Transverse colon (tissue), 4 donors: ENCODE data around the gene BMP2K. TPM values are rescaled to one million over a fixed set of nuclear protein-coding genes. Genes with fewer than 3 reads are reported as not detected.

Experiments
- DNase-seq: peaks from one replicate; pipeline ENCODE4 v3.0.0-alpha.2; 2019
- H3K27ac ChIP-seq, 4 donors: fragments of 200-600 bp; sonication (generic); 2 replicates each; pipeline ENCODE4 v1.5.1; 2016 to 2018; ENCODE audit warnings: inconsistent platforms in 4 of 4
- H3K27me3 ChIP-seq: fragments of 200-600 bp; sonication (generic); 2 replicates; pipeline ENCODE4 v1.5.1; 2017; ENCODE audit warnings: inconsistent platforms
- H3K36me3 ChIP-seq, 4 donors: fragments of 200-600 bp; sonication (generic); 2 replicates each; pipeline ENCODE4 v1.5.1; 2017 to 2019; ENCODE audit warnings: inconsistent platforms in 4 of 4
- H3K4me1 ChIP-seq, 4 donors: fragments of 200-600 bp; sonication (generic); 2 replicates each; pipeline ENCODE4 v1.5.1; 2017 to 2020; ENCODE audit warnings: inconsistent platforms in 4 of 4
- H3K4me3 ChIP-seq, 4 donors: fragments of 200-600 bp; sonication (generic); 1 replicate in 1 of 4; 2 replicates in 3 of 4; pipeline versions ENCODE4 v1.5.1 to v1.6.1; 2017 to 2019; ENCODE audit warnings: inconsistent platforms in 4 of 4
- H3K9me3 ChIP-seq, 2 donors: fragments of 200-600 bp; sonication (generic); 2 replicates each; pipeline ENCODE4 v1.5.1; 2017 to 2019; ENCODE audit warnings: inconsistent platforms in 2 of 2
- EP300 ChIP-seq: sonication (generic); formaldehyde crosslinking; IDR thresholded peaks from one replicate; pipeline ENCODE4 v1.6.1; 2017; ENCODE audit warnings: antibody characterized with exemption, low read depth
- POLR2A ChIP-seq: fragments of 450-650 bp; IDR thresholded peaks from one replicate; pipeline ENCODE4 v1.6.1; 2016; ENCODE audit warnings: antibody characterized with exemption, mild to moderate bottlenecking, moderate library complexity
- POLR2AphosphoS5 ChIP-seq, 3 donors: sonication (generic); formaldehyde crosslinking; IDR thresholded peaks; one replicate each; pipeline ENCODE4 v1.6.1; 2016; ENCODE audit warnings: antibody characterized with exemption in 3 of 3
- WGBS, 2 donors: methylation state at CpG; one replicate each; pipeline ENCODE4 v1.1.5; 2018; ENCODE audit warnings: low coverage in 1 of 2; 5-methylcytosine and 5-hydroxymethylcytosine counted together
- in situ Hi-C, 4 donors: fragments of 200-750 bp; cut with MboI; loops; one replicate each; pipeline versions ENCODE4 v1.15.0 to v1.15.1; 2017; ENCODE audit warnings: low sequenced_read_pairs in 3 of 4, low pct_ligation_motif_present in 1 of 4, low pct_unique_long_range_greater_than_20kb in 1 of 4
- intact Hi-C: fragments of 100-400 bp; cut with DNase I; formaldehyde crosslinking; loops from one replicate; pipeline ENCODE4 v1.15.1; 2023; ENCODE audit warnings: low total_unique reads
- total RNA-seq, 4 donors: library from RNA; depleted of rRNA; stranded (reverse); fragments of >200 nt; gene quantifications; one replicate each; pipeline ENCODE4 v1.1.0, GENCODE V29; 2016
- TF ChIP-seq, protein P1 (sequence below), 5 experiments: fragments of 200-600 bp in 3 of 5; fragments of 450-650 bp in 2 of 5; sonication (generic) in 3 of 5; IDR thresholded peaks; 1 replicate in 2 of 5; 2 replicates in 3 of 5; pipeline ENCODE4 v1.5.1; 2016 to 2017; ENCODE audit warnings: antibody characterized with exemption in 5 of 5, inconsistent platforms in 3 of 5, mild to moderate bottlenecking in 2 of 5, moderate library complexity in 1 of 5

Gene BMP2K
- 100 to 1,000 TPM in 1 of 4 donors, 10 to 100 TPM in 3; 12.3 to 147 (median 71.2) TPM for total RNA-seq

DNA sequence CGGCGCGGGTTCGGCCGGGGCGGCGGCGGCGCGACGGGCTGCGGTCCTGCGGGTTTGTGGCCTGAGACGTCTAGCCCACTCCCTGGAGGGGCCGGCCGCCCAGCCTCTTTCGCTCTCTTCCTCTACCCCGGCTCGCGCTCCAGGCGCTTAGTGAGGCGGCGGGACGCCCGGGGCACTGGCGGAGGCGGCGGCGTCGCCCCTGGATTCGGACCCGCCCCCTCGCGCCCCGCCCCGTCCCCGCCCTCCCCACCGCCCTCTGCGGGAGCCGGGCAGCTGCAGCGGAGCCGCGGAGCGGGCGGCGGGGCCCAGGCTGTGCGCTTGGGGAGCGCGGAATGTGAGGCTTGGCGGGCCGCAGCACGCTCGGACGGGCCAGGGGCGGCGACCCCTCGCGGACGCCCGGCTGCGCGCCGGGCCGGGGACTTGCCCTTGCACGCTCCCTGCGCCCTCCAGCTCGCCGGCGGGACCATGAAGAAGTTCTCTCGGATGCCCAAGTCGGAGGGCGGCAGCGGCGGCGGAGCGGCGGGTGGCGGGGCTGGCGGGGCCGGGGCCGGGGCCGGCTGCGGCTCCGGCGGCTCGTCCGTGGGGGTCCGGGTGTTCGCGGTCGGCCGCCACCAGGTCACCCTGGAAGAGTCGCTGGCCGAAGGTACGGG is at the start of gene BMP2K:
BMP2K (plus strand) TSS at position 272 of the 650 bp plus-strand sequence; CDS start at position 466, 194 bp downstream.
- Histone ChIP-seq H3K27ac (peak within 1 kb of the TSS; percentile 96 to 99 (median 98)), H3K36me3 (no peaks in the 10 kb centered on the region), H3K4me1 (peaks cover 3 to 48% (median 19%) of the 10 kb centered on the region in 4 donors), H3K27me3 (no peaks in the 10 kb centered on the region), H3K9me3 (no peaks in the 10 kb centered on the region), H3K4me3 (peak within 1 kb of the TSS; percentile 82 to 96 (median 88))
- 0% methylated on average over 5 of the region's 95 CpGs; no CpG with 5 or more reads in 1 of the 2 donors for WGBS, 2 donors
- DNase-seq: peak; percentile 86
- TF ChIP-seq, protein P1, sequence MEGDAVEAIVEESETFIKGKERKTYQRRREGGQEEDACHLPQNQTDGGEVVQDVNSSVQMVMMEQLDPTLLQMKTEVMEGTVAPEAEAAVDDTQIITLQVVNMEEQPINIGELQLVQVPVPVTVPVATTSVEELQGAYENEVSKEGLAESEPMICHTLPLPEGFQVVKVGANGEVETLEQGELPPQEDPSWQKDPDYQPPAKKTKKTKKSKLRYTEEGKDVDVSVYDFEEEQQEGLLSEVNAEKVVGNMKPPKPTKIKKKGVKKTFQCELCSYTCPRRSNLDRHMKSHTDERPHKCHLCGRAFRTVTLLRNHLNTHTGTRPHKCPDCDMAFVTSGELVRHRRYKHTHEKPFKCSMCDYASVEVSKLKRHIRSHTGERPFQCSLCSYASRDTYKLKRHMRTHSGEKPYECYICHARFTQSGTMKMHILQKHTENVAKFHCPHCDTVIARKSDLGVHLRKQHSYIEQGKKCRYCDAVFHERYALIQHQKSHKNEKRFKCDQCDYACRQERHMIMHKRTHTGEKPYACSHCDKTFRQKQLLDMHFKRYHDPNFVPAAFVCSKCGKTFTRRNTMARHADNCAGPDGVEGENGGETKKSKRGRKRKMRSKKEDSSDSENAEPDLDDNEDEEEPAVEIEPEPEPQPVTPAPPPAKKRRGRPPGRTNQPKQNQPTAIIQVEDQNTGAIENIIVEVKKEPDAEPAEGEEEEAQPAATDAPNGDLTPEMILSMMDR (IDR thresholded peaks at IDR 0.05): no peak
- TF ChIP-seq POLR2AphosphoS5 (IDR thresholded peaks at IDR 0.05): peak; percentile 89 to 92 (median 89)
- TF ChIP-seq POLR2A: peak; percentile 14
- TF ChIP-seq EP300: no peak
- intact Hi-C loops (no loop called here), in situ Hi-C loops (no loop called here)

GRCh38 chr4:78726546-78726945 is 49.6 kb upstream of the BMP2K start:
- 64 to 92% methylated on average over 1 of the region's 1 CpG for WGBS, 2 donors
- intact Hi-C loops: no loop called here
- DNase-seq: no peak

GRCh38 chr4:78732332-78733104 is 43.6 kb upstream of the BMP2K start:
- no peak for DNase-seq
- 71% methylated on average over 3 of the region's 3 CpGs for WGBS, 2 donors
- intact Hi-C loops (no loop called here), in situ Hi-C loops (no loop called here)
- Histone ChIP-seq H3K4me3 (no peak overlapping the region), H3K27me3 (no peaks in the 10 kb centered on the region), H3K4me1 (peaks cover 0 to 6% (median 0%) of the 10 kb centered on the region in 4 donors), H3K27ac (no peak overlapping the region), H3K9me3 (no peaks in the 10 kb centered on the region), H3K36me3 (no peaks in the 10 kb centered on the region)
- TF ChIP-seq POLR2A (no peak), POLR2AphosphoS5 (IDR thresholded peaks at IDR 0.05) (no peak), EP300 (no peak)
- TF ChIP-seq, protein P1 (IDR thresholded peaks at IDR 0.05): no peak

More at GRCh38 chr4:78726546-78726945, 49.6 kb upstream of the BMP2K start:
- in situ Hi-C loops: no loop called here
- H3K36me3 ChIP-seq: no peaks in the 10 kb centered on the region
- peaks cover 0 to 9% (median 2%) of the 10 kb centered on the region in 4 donors for H3K4me1 ChIP-seq
- TF ChIP-seq EP300 (no peak), POLR2A (no peak)
- H3K27me3 ChIP-seq: no peaks in the 10 kb centered on the region
- no peak overlapping the region for H3K27ac ChIP-seq
- no peak overlapping the region for H3K4me3 ChIP-seq
- no peaks in the 10 kb centered on the region for H3K9me3 ChIP-seq

DNA sequence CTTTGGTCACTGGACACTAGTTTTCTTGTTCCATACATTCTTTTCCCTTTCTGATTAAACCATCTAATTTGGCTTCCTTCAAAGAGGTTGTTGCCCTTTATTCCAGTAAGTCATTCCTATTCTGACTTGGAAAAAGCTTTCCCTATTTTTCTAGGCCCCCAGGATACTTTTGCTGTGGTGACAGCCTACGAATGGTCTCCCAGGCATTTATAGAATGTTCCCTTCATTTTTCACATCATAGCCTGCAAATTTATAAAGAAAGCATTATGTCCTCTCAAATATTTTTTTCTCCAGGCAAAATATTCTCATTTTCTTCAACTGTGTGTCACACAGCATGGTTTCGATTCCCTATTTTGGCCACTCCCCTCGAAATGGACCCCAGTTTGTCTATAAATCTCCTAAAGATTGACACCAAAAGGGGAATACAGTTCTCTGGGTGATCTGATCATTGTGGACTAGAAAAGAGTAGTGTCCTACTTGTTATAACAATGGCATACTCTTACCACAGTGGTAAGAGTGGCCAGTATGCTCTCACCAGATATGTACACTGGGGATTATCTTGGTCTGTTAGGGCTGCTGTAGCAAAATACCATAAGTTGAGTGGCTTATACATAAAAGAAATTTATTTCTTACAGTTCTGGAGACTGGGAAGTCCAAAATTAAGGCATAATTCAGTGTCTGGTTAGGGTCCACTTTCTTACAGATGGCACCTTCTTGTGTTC is 41.5 kb upstream of the BMP2K start:
- H3K36me3 ChIP-seq: no peaks in the 10 kb centered on the region
- no peak for DNase-seq
- in situ Hi-C loops: no loop called here
- no peak overlapping the region for H3K27ac ChIP-seq
- H3K9me3 ChIP-seq: no peaks in the 10 kb centered on the region
- 87 to 97% methylated on average over 3 of the region's 3 CpGs for WGBS, 2 donors
- peaks cover 0 to 6% (median 0%) of the 10 kb centered on the region in 4 donors for H3K4me1 ChIP-seq
- TF ChIP-seq EP300 (no peak), POLR2A (no peak), POLR2AphosphoS5 (IDR thresholded peaks at IDR 0.05) (no peak)
- TF ChIP-seq, protein P1 (IDR thresholded peaks at IDR 0.05): no peak
- intact Hi-C loops: no loop called here
- no peak overlapping the region for H3K4me3 ChIP-seq
- no peaks in the 10 kb centered on the region for H3K27me3 ChIP-seq
